Osteoblast (primary cell): ENCODE data around the gene FAM110D. TPM values are rescaled to one million over a fixed set of nuclear protein-coding genes. Genes with fewer than 3 reads are reported as not detected.

Experiments used
- DNase-seq: peaks from one replicate; pipeline ENCODE4 v3.0.0; 2011; ENCODE audit warnings: low spot score, mixed read lengths; ENCODE audit not compliant: insufficient read length; ENCODE audit errors: missing footprints
- H2AFZ ChIP-seq: 2 replicates; pipeline ENCODE4 v1.6.0; 2011; ENCODE audit warnings: mild to moderate bottlenecking, low read length
- H3K27ac ChIP-seq: 2 replicates; pipeline ENCODE4 v1.5.1; 2011; ENCODE audit warnings: mild to moderate bottlenecking, low read depth, low read length, moderate library complexity
- H3K27me3 ChIP-seq: 2 replicates; pipeline ENCODE4 v1.6.0; 2012; ENCODE audit warnings: mild to moderate bottlenecking, control low read depth, inconsistent platforms, low read length, moderate library complexity; ENCODE audit not compliant: insufficient read depth
- H3K36me3 ChIP-seq: 2 replicates; pipeline ENCODE4 v1.5.1; 2011; ENCODE audit warnings: mild to moderate bottlenecking, low read length, control low read depth, moderate library complexity; ENCODE audit not compliant: insufficient read depth
- H3K4me1 ChIP-seq: 2 replicates; pipeline ENCODE4 v1.5.1; 2011; ENCODE audit warnings: mild to moderate bottlenecking, low read length, control low read depth, moderate library complexity; ENCODE audit not compliant: insufficient read depth
- H3K4me2 ChIP-seq: 2 replicates; pipeline ENCODE4 v1.6.0; 2011; ENCODE audit warnings: mild to moderate bottlenecking, low read length; ENCODE audit not compliant: insufficient read depth
- H3K4me3 ChIP-seq: fragments of 200-600 bp; sonication (generic); 3 replicates; pipeline ENCODE4 v1.5.1; 2012; ENCODE audit warnings: mild to moderate bottlenecking, low read length, inconsistent platforms; ENCODE audit not compliant: insufficient read depth
- H3K79me2 ChIP-seq: 2 replicates; pipeline ENCODE4 v1.6.0; 2012; ENCODE audit warnings: mild to moderate bottlenecking, low read length, control low read depth, inconsistent platforms; ENCODE audit not compliant: insufficient read depth
- H3K9me3 ChIP-seq: 2 replicates; pipeline ENCODE4 v1.5.1; 2011; ENCODE audit warnings: low read depth, low read length, control low read depth
- H4K20me1 ChIP-seq: 2 replicates; pipeline ENCODE4 v1.6.0; 2012; ENCODE audit warnings: mild to moderate bottlenecking, low read length, control low read depth; ENCODE audit not compliant: insufficient read depth
- total RNA-seq: library from RNA; depleted of rRNA; stranded (reverse); fragments of >200 nt; gene quantifications from 2 replicates; pipeline ENCODE4 v1.2.3, GENCODE V29; 2012
- TF ChIP-seq, protein P1 (sequence below): IDR thresholded peaks from 2 replicates; pipeline ENCODE4 v1.5.1; 2011; ENCODE audit warnings: mild to moderate bottlenecking, low read depth, low read length, moderate library complexity; ENCODE audit errors: extremely low read depth

The FAM110D gene
- total RNA-seq, 1 donor = not detected

DNA sequence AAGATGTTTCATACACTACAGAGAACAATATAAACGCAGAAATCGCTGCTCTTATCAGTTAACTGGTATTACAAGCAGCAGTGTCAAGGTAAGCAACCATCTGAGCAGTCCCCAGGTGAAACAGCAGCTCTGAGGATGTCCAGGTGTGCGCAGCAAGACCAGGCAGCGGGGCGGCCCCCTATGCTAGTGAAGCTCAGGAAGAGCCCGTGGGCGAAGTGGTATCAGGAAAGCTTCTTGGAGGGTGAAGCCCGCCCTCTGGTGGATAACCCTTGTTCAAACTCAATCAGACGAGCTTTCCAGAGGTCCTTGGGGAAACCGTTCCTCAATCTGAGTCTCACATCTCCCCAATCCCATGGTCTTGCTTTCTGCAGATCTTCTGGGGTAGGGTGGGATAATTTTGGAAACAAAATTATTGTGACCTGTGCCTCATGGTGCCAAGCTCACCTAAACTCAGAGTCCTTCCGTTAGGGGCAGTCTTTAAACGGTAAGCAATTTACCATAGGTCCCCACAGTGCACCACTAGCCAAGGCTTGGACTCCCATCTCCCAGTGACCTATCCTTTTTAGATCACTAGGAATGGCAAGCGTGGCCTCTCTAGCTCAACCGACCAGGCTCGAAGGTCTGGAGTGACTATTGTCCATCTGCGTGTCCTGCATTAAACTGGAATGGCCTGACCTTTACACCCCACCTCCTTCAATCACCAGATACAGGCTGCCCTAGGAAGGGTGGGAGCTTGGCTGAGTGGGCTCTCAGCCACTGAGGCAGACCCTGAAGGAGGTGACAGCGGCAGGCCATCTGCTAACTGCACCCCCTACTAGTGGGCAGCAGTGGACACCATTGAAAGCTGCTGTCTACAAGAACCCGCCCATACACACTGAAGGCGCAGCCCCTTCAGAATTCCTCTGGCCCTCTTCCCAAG, 13.6 kb upstream of the FAM110D start:
- H2AFZ ChIP-seq = peak overlapping the region; percentile 79
- TF ChIP-seq, protein P1, sequence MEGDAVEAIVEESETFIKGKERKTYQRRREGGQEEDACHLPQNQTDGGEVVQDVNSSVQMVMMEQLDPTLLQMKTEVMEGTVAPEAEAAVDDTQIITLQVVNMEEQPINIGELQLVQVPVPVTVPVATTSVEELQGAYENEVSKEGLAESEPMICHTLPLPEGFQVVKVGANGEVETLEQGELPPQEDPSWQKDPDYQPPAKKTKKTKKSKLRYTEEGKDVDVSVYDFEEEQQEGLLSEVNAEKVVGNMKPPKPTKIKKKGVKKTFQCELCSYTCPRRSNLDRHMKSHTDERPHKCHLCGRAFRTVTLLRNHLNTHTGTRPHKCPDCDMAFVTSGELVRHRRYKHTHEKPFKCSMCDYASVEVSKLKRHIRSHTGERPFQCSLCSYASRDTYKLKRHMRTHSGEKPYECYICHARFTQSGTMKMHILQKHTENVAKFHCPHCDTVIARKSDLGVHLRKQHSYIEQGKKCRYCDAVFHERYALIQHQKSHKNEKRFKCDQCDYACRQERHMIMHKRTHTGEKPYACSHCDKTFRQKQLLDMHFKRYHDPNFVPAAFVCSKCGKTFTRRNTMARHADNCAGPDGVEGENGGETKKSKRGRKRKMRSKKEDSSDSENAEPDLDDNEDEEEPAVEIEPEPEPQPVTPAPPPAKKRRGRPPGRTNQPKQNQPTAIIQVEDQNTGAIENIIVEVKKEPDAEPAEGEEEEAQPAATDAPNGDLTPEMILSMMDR = peak; percentile 75
- H3K4me1 ChIP-seq = no peaks in the 10 kb centered on the region
- H3K4me3 ChIP-seq = no peak overlapping the region
- no peaks in the 10 kb centered on the region for H4K20me1 ChIP-seq
- H3K9me3 ChIP-seq = no peaks in the 10 kb centered on the region
- H3K79me2 ChIP-seq = no peaks in the 10 kb centered on the region
- H3K4me2 ChIP-seq = peak overlapping the region; percentile 46
- no peaks in the 10 kb centered on the region for H3K36me3 ChIP-seq
- no peak overlapping the region for H3K27ac ChIP-seq
- peaks cover 22% of the 10 kb centered on the region for H3K27me3 ChIP-seq
- DNase-seq = peak; percentile 84

DNA sequence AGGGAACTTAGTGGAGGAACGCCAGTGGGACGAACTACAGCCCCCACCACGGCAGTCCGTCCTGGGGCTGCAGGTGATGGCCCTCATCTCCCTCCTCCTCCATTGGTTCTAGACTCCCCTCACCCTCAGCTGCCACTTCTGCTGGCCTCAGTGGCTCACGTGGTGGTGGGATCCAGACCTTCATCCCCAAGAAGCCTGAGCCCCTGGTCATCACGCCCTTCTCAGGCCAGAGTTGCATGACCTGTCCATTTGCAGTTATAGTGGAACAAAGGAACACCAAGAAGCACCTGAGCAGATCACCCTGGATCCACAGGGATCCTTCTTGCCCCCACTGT, 13.0 kb upstream of the FAM110D start:
- Histone ChIP-seq H3K4me1 (no peaks in the 10 kb centered on the region), H3K4me3 (no peak overlapping the region), H3K9me3 (no peaks in the 10 kb centered on the region), H3K4me2 (no peak overlapping the region), H4K20me1 (no peaks in the 10 kb centered on the region), H2AFZ (no peak overlapping the region), H3K27me3 (peaks cover 22% of the 10 kb centered on the region), H3K36me3 (no peaks in the 10 kb centered on the region), H3K27ac (no peak overlapping the region), H3K79me2 (no peaks in the 10 kb centered on the region)
- TF ChIP-seq, protein P1 = no peak
- DNase-seq = no peak

DNA sequence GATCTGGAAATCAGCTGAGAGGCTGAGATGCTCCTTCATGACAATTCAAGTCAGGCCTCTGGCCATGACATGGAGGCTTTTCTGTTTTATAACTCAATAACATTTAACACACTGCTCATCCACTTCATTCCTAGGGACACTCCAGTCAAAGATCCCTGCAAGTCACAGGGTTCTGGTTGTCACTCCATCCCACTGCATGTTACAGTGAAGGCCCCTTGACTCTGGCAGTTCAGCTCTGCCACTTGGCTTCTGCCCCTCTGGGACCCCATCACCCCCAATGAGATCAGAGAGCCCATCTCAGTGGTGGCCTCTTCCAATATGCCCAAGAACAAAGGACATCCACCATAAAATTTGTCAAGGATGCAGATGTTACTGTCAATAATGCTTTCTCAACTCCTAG, 10.0 kb upstream of the FAM110D start:
- no peak for DNase-seq
- Histone ChIP-seq H2AFZ (no peak overlapping the region), H3K27ac (no peak overlapping the region), H3K36me3 (no peaks in the 10 kb centered on the region), H3K9me3 (no peaks in the 10 kb centered on the region), H3K79me2 (no peaks in the 10 kb centered on the region), H3K4me1 (no peaks in the 10 kb centered on the region), H4K20me1 (no peaks in the 10 kb centered on the region), H3K4me2 (no peak overlapping the region), H3K27me3 (peaks cover 29% of the 10 kb centered on the region), H3K4me3 (no peak overlapping the region)
- TF ChIP-seq, protein P1 = no peak

DNA sequence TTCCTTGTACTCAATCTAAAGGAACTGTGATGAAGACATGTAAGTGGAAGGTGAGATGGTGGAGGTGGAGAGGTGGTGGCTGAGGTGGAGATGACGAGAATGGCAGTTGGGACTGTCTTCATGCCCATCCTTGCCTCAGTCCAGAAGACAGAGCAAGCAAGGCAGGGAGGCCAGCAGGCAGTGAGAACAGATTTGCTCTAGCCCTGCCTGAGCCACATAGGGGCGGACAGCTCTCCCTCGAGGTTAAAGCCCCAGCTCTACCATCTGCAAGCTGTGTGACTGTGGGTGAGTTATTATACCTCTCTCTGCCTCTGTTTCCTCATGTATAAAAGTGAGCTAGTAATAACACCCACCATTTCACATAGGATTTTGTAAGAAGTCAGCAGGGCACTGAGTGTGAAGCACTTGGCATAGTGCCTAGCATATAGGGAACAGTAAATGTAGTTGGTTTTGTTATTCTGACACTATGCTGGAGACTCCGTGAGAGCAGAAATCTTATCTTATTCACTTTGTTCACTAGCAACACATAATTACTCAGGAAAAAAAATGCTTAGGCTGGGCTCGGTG, 4.8 kb upstream of the FAM110D start:
- no peak for DNase-seq
- peaks cover 40% of the 10 kb centered on the region for H3K27me3 ChIP-seq
- H3K27ac ChIP-seq = no peak overlapping the region
- no peak overlapping the region for H2AFZ ChIP-seq
- no peaks in the 10 kb centered on the region for H3K79me2 ChIP-seq
- H3K4me2 ChIP-seq = no peak overlapping the region
- no peaks in the 10 kb centered on the region for H4K20me1 ChIP-seq
- H3K9me3 ChIP-seq = no peaks in the 10 kb centered on the region
- H3K36me3 ChIP-seq = no peaks in the 10 kb centered on the region
- TF ChIP-seq, protein P1 = no peak
- H3K4me3 ChIP-seq = no peak overlapping the region
- H3K4me1 ChIP-seq = no peaks in the 10 kb centered on the region
